Measurements from ENCODE around the gene MEFV. TPM values are rescaled to one million over a fixed set of nuclear protein-coding genes. Genes with fewer than 3 reads are reported as not detected.

MEFV gene
- polyA plus RNA-seq, 1 experiment, result not detected

DNA sequence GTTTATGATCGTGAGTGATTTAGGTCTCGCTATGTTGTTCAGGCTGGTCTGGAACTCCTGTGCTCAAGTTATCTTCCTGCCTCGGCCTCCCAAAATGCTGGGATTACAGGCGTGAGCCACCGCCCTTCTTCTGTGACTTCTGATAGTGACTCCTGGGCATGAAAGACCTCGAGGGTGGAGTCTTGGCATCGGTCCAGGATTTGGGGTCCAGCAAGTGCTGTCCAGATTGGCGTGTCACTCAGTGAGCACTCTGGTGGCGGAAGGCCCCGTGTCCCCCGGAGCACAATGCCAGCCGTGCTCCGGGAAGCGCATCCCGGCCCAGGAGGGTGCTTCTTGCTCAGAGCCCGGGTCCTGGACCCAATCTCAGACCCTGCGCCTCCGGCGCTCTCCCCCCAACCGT is 61.6 kb downstream of the MEFV start:
- TF ChIP-seq, protein P1, sequence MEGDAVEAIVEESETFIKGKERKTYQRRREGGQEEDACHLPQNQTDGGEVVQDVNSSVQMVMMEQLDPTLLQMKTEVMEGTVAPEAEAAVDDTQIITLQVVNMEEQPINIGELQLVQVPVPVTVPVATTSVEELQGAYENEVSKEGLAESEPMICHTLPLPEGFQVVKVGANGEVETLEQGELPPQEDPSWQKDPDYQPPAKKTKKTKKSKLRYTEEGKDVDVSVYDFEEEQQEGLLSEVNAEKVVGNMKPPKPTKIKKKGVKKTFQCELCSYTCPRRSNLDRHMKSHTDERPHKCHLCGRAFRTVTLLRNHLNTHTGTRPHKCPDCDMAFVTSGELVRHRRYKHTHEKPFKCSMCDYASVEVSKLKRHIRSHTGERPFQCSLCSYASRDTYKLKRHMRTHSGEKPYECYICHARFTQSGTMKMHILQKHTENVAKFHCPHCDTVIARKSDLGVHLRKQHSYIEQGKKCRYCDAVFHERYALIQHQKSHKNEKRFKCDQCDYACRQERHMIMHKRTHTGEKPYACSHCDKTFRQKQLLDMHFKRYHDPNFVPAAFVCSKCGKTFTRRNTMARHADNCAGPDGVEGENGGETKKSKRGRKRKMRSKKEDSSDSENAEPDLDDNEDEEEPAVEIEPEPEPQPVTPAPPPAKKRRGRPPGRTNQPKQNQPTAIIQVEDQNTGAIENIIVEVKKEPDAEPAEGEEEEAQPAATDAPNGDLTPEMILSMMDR (IDR thresholded peaks at IDR 0.05; ENCODE audit: insufficient read depth, low read depth, low read length), result no peak
- ChIA-PET POLR2A (no interaction called here), CTCF (no interaction called here)
- Histone ChIP-seq H3K36me3 (ENCODE audit: control insufficient read depth, insufficient read depth, low read length) (no peaks in the 10 kb centered on the region), H3K4me3 (ENCODE audit: low read depth, low read length) (no peak overlapping the region), H3K27me3 (ENCODE audit: control insufficient read depth, insufficient read depth, low read length) (peaks cover 2% of the 10 kb centered on the region; the same call in 1 of the 2 replicates)
- DNase-seq (ENCODE audit: low read depth), result no peak

DNA sequence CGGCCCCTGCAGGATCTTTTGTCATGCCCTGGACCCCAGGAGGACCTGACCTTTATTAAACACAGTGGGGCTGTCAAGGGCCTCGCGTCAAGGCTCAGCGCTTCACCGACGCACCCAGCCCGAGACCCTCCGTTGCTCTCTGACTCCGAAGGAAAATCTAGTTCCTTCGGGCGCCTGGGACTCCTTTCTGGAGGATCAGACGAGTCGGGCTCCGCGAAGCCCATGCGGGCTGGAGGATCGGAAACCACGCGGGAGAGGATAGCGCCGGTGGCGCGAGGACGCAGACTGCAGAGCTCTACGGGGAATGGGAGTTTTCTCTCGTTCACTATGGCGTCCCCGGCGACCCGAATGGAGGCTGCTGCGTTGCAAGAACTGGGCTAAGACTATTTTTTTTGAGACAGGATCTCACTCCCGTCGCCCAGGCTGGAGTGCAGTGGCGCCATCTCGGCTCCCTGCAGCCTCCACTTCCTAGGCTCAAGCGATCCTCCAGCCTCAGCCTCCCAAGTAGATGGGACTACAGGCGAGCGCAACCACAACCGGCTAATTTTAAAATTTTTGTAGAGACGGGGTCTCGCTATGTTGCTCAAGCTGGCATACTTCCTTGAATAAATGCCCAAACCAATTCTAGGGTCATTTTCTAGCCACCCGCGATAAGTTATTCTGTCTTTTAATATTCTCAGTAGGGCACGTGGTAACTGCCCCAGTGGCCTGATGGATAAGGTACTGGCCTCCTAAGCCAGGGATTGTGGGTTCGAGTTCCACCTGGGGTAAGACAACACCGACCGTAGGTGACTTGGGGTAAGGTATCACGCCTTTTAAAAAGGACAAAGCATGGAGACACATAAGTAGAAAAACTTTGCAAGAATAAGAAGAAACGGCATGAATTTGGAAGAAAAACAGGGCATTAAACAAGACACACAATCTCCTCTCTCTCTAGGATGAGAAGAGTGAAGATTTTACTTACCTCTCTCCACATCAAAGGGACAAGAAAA is 62.9 kb downstream of the MEFV start:
- no peak overlapping the region for H3K4me3 ChIP-seq (ENCODE audit: low read depth, low read length)
- H3K36me3 ChIP-seq (ENCODE audit: control insufficient read depth, insufficient read depth, low read length), result no peaks in the 10 kb centered on the region
- DNase-seq (ENCODE audit: low read depth), result no peak
- CTCF ChIA-PET, result no interaction called here
- TF ChIP-seq, protein P1 (IDR thresholded peaks at IDR 0.05; ENCODE audit: insufficient read depth, low read depth, low read length), result no peak
- POLR2A ChIA-PET, result no interaction called here
- peaks cover 2% of the 10 kb centered on the region; the same call in 1 of the 2 replicates for H3K27me3 ChIP-seq (ENCODE audit: control insufficient read depth, insufficient read depth, low read length)

DNA sequence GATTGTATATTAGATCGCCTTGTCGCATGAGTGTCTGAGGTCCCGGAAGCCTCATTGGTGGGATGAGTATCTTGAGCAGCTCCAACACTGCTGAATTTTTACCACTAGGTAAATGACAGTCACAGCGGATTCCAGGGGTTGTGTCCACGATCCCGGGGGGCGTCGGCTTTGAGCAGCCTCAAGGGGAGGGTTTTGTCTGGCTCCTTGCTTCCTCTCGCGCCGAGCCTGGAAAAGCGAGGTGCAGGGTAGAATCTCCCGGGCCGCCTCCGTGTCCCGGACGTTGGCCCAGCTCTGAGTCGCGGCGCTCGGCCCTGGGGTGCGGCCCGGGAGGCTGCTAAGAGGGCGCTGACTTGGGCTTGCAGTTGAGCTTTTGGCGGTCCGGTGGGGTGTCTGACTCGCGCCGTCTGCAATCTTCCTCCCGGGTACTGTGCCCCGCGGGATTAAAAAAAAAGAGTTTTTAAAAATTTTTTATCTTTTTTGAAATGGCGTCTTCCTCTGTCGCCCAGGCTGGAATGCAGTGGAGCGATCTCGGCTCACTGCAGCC is 63.9 kb downstream of the MEFV start:
- CTCF ChIA-PET, result interaction anchor here (0.8 kb wide), 1 partner anchor 43 kb away, joined by 3 read pairs; no protein-coding TSS in a partner anchor
- Histone ChIP-seq H3K27me3 (ENCODE audit: control insufficient read depth, insufficient read depth, low read length) (no peaks in the 10 kb centered on the region), H3K36me3 (ENCODE audit: control insufficient read depth, insufficient read depth, low read length) (no peaks in the 10 kb centered on the region), H3K4me3 (ENCODE audit: low read depth, low read length) (no peak overlapping the region)
- POLR2A ChIA-PET, result no interaction called here
- DNase-seq (ENCODE audit: low read depth), result no peak
- TF ChIP-seq, protein P1 (IDR thresholded peaks at IDR 0.05; ENCODE audit: insufficient read depth, low read depth, low read length), result no peak

Other genes with a start within 250 kb of the MEFV start
- not detected in 2 replicates for gene CLDN9, start 243.7 kb downstream of the MEFV start, polyA plus RNA-seq (2011; rRNA removed)
- gene CLDN6, start 238.4 kb downstream of the MEFV start, polyA plus RNA-seq (2011; rRNA removed), result 0.12 TPM in 1 of 2 replicates, not detected in the other
- gene TNFRSF12A, start 236.3 kb downstream of the MEFV start, polyA plus RNA-seq (2011; rRNA removed), result 218 and 282 TPM in 2 replicates
- gene HCFC1R1, start 232.7 kb downstream of the MEFV start, polyA plus RNA-seq (2011; rRNA removed), result 26.2 and 33.7 TPM in 2 replicates
- gene THOC6, start 232.6 kb downstream of the MEFV start, polyA plus RNA-seq (2011; rRNA removed), result 11.0 and 20.5 TPM in 2 replicates
- gene BICDL2, start 219.7 kb downstream of the MEFV start, polyA plus RNA-seq (2011; rRNA removed), result 0.04 and 0.09 TPM in 2 replicates
- 0.01 and 0.02 TPM in 2 replicates for gene MMP25, start 210.1 kb downstream of the MEFV start, polyA plus RNA-seq (2011; rRNA removed)
- gene IL32, start 191.0 kb downstream of the MEFV start, polyA plus RNA-seq (2011; rRNA removed), result 11.3 and 18.1 TPM in 2 replicates
- gene ZSCAN10, start 157.3 kb downstream of the MEFV start, polyA plus RNA-seq (2011; rRNA removed), result not detected in 2 replicates
- gene ZNF205, start 144.0 kb downstream of the MEFV start, polyA plus RNA-seq (2011; rRNA removed), result 4.2 and 9.0 TPM in 2 replicates
- gene ZNF213, start 121.6 kb downstream of the MEFV start, polyA plus RNA-seq (2011; rRNA removed), result 0.63 and 0.77 TPM in 2 replicates
- 0.33 and 0.64 TPM in 2 replicates for gene OR1F1, start 68.4 kb downstream of the MEFV start, polyA plus RNA-seq (2011; rRNA removed)
- 4.0 and 4.8 TPM in 2 replicates for gene ZNF200, start 21.5 kb downstream of the MEFV start, polyA plus RNA-seq (2011; rRNA removed)
- 12.9 and 14.2 TPM in 2 replicates for gene ZNF263, start 26.9 kb upstream of the MEFV start, polyA plus RNA-seq (2011; rRNA removed)
- gene TIGD7, start 48.8 kb upstream of the MEFV start, polyA plus RNA-seq (2011; rRNA removed), result 2.0 and 3.7 TPM in 2 replicates
- gene ZNF75A, start 48.9 kb upstream of the MEFV start, polyA plus RNA-seq (2011; rRNA removed), result 9.6 and 13.6 TPM in 2 replicates
- gene OR2C1, start 99.3 kb upstream of the MEFV start, polyA plus RNA-seq (2011; rRNA removed), result 0.17 TPM in 1 of 2 replicates, not detected in the other
- gene ZSCAN32, start 144.4 kb upstream of the MEFV start, polyA plus RNA-seq (2011; rRNA removed), result 13.8 and 14.0 TPM in 2 replicates
- gene ZNF174, start 144.6 kb upstream of the MEFV start, polyA plus RNA-seq (2011; rRNA removed), result 10.0 and 10.6 TPM in 2 replicates
- gene ZNF597, start 186.9 kb upstream of the MEFV start, polyA plus RNA-seq (2011; rRNA removed), result 0.93 and 1.5 TPM in 2 replicates
- 21.7 and 30.7 TPM in 2 replicates for gene NAA60, start 187.0 kb upstream of the MEFV start, polyA plus RNA-seq (2011; rRNA removed)
- gene C16orf90, start 238.9 kb upstream of the MEFV start, polyA plus RNA-seq (2011; rRNA removed), result not detected in 2 replicates
- gene CLUAP1, start 244.4 kb upstream of the MEFV start, polyA plus RNA-seq (2011; rRNA removed), result 14.7 and 27.0 TPM in 2 replicates

All from BJ (cell line).